Ovary (tissue), 9 donors: ENCODE results near the gene MAN2A2. TPM values are rescaled to one million over a fixed set of nuclear protein-coding genes. Genes with fewer than 3 reads are reported as not detected.

ENCODE experiments used
- DNase-seq, 5 donors: peaks; one replicate each; pipeline ENCODE4 v3.0.0-alpha.2; 2019 to 2020
- H3K27ac ChIP-seq, 2 donors: fragments of 200-600 bp; one replicate each; pipeline versions ENCODE4 v1.5.1 to v1.8.0; 2019 to 2022
- H3K27me3 ChIP-seq: fragments of 200-600 bp; one replicate; pipeline ENCODE4 v1.8.0; 2022
- H3K36me3 ChIP-seq: fragments of 200-600 bp; sonication (generic); one replicate; pipeline ENCODE4 v1.5.1; 2019
- H3K4me1 ChIP-seq: one replicate; pipeline ENCODE4 v1.8.1; 2013; ENCODE audit warnings: mild to moderate bottlenecking, moderate library complexity; ENCODE audit not compliant: insufficient read depth
- H3K4me3 ChIP-seq: fragments of 200-600 bp; sonication (generic); one replicate; pipeline ENCODE4 v1.5.1; 2017
- H3K9me3 ChIP-seq, 2 donors: fragments of 200-600 bp in 1 of 2; sonication (generic) in 1 of 2; one replicate each; pipeline versions ENCODE4 v1.5.1 to v1.8.1; 2013 to 2019; ENCODE audit warnings: mild to moderate bottlenecking in 1 of 2, moderate library complexity in 1 of 2
- EP300 ChIP-seq: sonication (generic); formaldehyde crosslinking; IDR thresholded peaks from one replicate; pipeline ENCODE4 v1.6.1; 2017; ENCODE audit warnings: antibody characterized with exemption
- POLR2A ChIP-seq: fragments of 450-650 bp; IDR thresholded peaks from one replicate; pipeline ENCODE4 v1.6.1; 2017; ENCODE audit warnings: antibody characterized with exemption, mild to moderate bottlenecking, moderate library complexity
- WGBS, 3 donors: extraction: QIAGEN DNeasy Blood & Tissue Kit in 1 of 3; methylation state at CpG; one replicate each; pipeline versions ENCODE4 v1.1.5 to v1.1.7; 2013 to 2017; 5-methylcytosine and 5-hydroxymethylcytosine counted together
- intact Hi-C, 4 donors: fragments of 100-400 bp; cut with DNase I; formaldehyde crosslinking; loops; one replicate each; pipeline versions ENCODE4 v1.11.0 to v1.15.1; 2022 to 2023
- polyA plus RNA-seq, 2 donors: library from polyadenylated mRNA; stranded (reverse); fragments of 200-250 nt in 1 of 2; fragments of 350-450 nt in 1 of 2; fragmentation: Illumina TruSeq in 1 of 2; extraction: RNeasy Lipid Tissue Mini Kit (QIAGEN cat#74804) in 1 of 2; gene quantifications; one replicate each; pipeline ENCODE4 v1.2.3, GENCODE V29; 2013 to 2014
- total RNA-seq, 7 donors: library from RNA; depleted of rRNA in 2 of 7; stranded (reverse); fragments of >200 nt in 2 of 7; fragmentation: NEBNext Ultra II Directional in 3 of 7; extraction: Animal tissue kit (Norgen Biotek cat#: 25700) in 3 of 7; gene quantifications; one replicate each; pipeline versions ENCODE4 v1.1.0 to v1.2.4, GENCODE V29; 2016 to 2023
- TF ChIP-seq, protein P1 (sequence below), 3 donors: fragments of 450-650 bp in 2 of 3; fragments of 200-600 bp in 1 of 3; IDR thresholded peaks; one replicate each; pipeline versions ENCODE4 v1.5.1 to v1.8.0; 2016 to 2022; ENCODE audit warnings: antibody characterized with exemption in 3 of 3, mild to moderate bottlenecking in 1 of 3
- donor health status: DM: no; HTN: no; CAD: no; lungs with moderate emphysema.
- donor health status: DM: no; HTN: no; CAD: no.
- donor health status: Bipolar disorder and iron deficiency.
- donor health status: DM: yes; HTN: yes; CAD: no.
- donor health status: DM: no; HTN: no; CAD: no.
- donor health status: DM: yes; HTN: yes; CAD: no.

MAN2A2 gene
- total and polyA plus RNA-seq, 9 donors, result 25.3 to 66.5 (median 31.2) TPM

DNA sequence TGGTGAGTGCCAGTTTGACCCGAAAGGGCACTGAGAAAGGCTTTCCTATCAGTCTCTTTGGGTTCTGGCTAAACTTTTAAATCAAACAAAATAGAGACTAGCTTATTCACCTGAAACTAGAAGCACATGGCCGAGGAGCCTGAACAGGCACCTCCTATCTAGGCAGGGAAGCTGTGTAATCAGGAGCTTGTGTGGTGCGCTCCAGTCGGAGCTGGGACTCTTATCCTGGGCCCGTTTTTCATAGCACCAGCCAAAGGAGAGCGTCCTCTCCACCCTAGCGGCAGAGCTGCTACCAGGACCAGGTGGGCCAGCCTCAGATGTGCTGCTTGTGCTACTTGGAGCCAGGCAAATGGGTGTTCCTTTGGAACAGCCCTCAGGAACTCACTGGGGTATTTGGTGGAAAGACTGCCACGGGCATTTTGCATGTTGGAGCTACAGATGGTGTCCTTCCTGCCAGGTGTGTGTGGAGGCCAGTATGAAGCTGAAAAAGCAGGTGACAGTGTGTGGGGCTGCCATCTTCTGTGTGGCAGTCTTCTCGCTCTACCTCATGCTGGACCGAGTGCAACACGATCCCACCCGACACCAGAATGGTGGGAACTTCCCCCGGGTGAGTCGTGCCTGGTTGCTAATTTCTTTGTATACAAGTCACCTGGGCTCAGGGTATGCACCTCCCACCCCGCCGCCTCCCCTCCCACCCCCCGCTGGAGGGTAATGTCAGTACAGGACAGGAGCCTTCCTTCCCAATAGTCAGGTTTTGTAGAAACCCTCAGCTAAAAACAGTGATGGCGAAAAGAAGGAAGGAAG lies 833 bp downstream of the MAN2A2 start:
- Histone ChIP-seq H3K4me1 (peaks cover 2% of the 10 kb centered on the region), H3K9me3 (no peaks in the 10 kb centered on the region), H3K4me3 (peak overlapping the region; percentile 48), H3K27ac (peak overlapping the region in 1 of 2 donors; percentile 83), H3K27me3 (no peaks in the 10 kb centered on the region), H3K36me3 (no peaks in the 10 kb centered on the region)
- DNase-seq, result no peak
- 74 to 80% (median 76%) methylated on average over 18 of the region's 18 CpGs for WGBS, 3 donors
- TF ChIP-seq, protein P1, sequence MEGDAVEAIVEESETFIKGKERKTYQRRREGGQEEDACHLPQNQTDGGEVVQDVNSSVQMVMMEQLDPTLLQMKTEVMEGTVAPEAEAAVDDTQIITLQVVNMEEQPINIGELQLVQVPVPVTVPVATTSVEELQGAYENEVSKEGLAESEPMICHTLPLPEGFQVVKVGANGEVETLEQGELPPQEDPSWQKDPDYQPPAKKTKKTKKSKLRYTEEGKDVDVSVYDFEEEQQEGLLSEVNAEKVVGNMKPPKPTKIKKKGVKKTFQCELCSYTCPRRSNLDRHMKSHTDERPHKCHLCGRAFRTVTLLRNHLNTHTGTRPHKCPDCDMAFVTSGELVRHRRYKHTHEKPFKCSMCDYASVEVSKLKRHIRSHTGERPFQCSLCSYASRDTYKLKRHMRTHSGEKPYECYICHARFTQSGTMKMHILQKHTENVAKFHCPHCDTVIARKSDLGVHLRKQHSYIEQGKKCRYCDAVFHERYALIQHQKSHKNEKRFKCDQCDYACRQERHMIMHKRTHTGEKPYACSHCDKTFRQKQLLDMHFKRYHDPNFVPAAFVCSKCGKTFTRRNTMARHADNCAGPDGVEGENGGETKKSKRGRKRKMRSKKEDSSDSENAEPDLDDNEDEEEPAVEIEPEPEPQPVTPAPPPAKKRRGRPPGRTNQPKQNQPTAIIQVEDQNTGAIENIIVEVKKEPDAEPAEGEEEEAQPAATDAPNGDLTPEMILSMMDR (IDR thresholded peaks at IDR 0.05), result no peak
- TF ChIP-seq POLR2A, result no peak
- intact Hi-C loops, result no loop called here

DNA sequence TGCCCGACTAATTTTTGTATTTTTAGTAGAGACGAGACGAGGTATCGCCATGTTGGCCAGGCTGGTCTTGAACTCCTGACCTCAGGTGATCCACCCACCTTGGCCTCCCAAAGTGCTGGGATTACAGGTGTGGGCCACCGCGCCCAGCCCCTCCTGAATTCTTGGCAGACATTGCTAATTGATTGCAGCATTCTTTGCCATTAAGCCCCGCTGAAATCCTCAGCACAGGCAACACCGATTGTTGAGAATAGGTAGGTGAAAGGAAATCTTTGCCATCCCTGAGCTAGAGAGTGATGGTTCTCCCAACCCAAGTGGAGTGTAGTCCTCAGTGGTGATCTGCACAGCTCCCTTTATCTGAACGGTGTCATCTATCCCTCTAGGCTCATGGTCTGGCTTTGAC lies 1.6 kb downstream of the MAN2A2 start:
- Histone ChIP-seq H3K27me3 (no peaks in the 10 kb centered on the region), H3K4me3 (no peak overlapping the region), H3K27ac (no peak overlapping the region), H3K36me3 (no peaks in the 10 kb centered on the region), H3K9me3 (no peaks in the 10 kb centered on the region), H3K4me1 (peaks cover 2% of the 10 kb centered on the region)
- TF ChIP-seq POLR2A, result no peak
- TF ChIP-seq, protein P1 (IDR thresholded peaks at IDR 0.05), result no peak
- TF ChIP-seq EP300, result no peak
- DNase-seq, result no peak
- 93 to 98% (median 94%) methylated on average over 9 of the region's 9 CpGs for WGBS, 3 donors
- intact Hi-C loops, result no loop called here

DNA sequence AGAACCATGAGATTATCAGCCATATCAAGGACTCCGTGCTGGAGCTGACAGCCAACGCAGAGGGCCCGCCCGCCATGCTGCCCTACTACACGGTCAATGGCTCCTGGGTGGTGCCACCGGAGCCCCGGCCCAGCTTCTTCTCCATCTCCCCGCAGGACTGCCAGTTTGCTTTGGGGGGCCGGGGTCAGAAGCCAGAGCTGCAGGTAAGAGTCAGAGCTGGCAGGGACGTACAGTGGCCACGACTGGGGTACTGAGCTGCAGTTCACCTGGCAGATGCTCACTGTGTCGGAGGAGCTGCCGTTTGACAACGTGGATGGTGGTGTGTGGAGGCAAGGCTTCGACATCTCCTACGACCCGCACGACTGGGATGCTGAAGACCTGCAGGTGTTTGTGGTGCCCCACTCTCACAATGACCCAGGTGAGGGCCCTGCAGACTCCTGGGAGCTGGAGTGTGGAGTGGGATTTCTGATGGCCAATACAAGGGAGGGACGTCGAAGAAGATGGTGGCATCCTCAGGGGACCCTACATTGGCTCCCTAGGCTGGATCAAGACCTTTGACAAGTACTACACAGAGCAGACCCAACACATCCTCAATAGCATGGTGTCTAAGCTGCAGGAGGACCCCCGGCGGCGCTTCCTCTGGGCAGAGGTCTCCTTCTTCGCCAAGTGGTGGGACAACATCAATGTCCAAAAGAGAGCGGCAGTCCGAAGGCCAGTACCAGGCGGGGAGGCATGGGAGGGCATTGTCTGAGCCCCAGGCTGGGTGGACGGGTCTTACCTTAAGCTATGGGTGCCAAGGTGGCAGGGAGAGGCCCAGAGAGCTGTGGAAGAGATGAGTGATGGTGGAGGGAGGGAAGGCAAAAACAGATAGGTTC lies 2.4 kb downstream of the MAN2A2 start:
- no peaks in the 10 kb centered on the region for H3K27me3 ChIP-seq
- 94 to 95% (median 95%) methylated on average over 27 to 28 of the region's 28 CpGs for WGBS, 3 donors
- H3K9me3 ChIP-seq, result no peaks in the 10 kb centered on the region
- peaks cover 2% of the 10 kb centered on the region for H3K4me1 ChIP-seq
- intact Hi-C loops, result no loop called here
- no peak for DNase-seq
- TF ChIP-seq, protein P1 (IDR thresholded peaks at IDR 0.05), result no peak
- TF ChIP-seq POLR2A (no peak), EP300 (no peak)
- H3K27ac ChIP-seq, result no peak overlapping the region
- H3K36me3 ChIP-seq, result no peaks in the 10 kb centered on the region
- H3K4me3 ChIP-seq, result no peak overlapping the region

DNA sequence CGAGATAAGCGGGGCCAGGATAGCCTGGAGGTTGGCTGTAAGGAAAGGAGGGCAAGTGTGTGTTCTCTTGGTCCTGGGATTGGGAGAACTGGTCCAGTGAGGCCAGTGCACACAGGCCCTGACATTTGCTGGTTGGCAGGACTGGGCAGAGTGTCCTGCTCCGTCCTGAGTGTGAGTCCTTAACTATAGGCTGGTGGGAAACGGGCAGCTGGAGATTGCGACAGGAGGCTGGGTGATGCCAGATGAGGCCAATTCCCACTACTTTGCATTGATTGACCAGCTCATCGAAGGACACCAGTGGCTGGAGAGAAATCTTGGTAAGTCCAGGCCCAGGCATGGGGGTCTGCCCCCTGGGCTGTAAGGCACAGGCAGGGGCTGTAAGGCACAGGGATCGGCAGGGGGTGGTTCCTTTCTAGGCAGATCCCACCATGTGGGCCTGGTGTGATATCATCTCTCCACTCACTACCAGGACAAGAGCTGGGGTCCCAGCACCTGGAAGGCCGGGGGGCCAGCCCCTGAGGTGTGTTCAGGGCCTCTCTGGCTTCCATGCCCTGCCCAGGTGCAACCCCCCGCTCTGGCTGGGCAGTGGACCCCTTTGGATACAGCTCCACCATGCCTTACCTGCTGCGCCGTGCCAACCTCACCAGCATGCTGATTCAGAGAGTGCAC lies 3.2 kb downstream of the MAN2A2 start:
- 93 to 95% (median 94%) methylated on average over 11 of the region's 11 CpGs for WGBS, 3 donors
- Histone ChIP-seq H3K27me3 (no peaks in the 10 kb centered on the region), H3K4me1 (peaks cover 2% of the 10 kb centered on the region), H3K4me3 (no peak overlapping the region), H3K36me3 (no peaks in the 10 kb centered on the region), H3K9me3 (no peaks in the 10 kb centered on the region), H3K27ac (no peak overlapping the region)
- TF ChIP-seq, protein P1 (IDR thresholded peaks at IDR 0.05), result no peak
- no peak for TF ChIP-seq POLR2A
- no peak for TF ChIP-seq EP300
- DNase-seq, result no peak
- intact Hi-C loops, result no loop called here
